HL-60 (cell line): ENCODE results near the gene DPEP3.

Source experiments
- DNase-seq, 2 experiments: peaks; one replicate each; pipeline ENCODE4 v3.0.0-alpha.2; 2010 to 2020; ENCODE audit warnings: low read depth in 1 of 2, low spot score in 1 of 2
- H3K27ac ChIP-seq: fragments of 250-450 bp; sonication (Bioruptor Pico); replicated peaks from 2 replicates; pipeline ENCODE4 v1.5.1; 2020; ENCODE audit warnings: mild to moderate bottlenecking, moderate library complexity
- H3K27me3 ChIP-seq: fragments of 250-450 bp; sonication (Bioruptor Pico); 2 replicates; pipeline ENCODE4 v1.5.1; 2021; ENCODE audit warnings: mild to moderate bottlenecking, moderate library complexity; ENCODE audit not compliant: insufficient read depth, poor library complexity, severe bottlenecking
- H3K4me3 ChIP-seq: replicated peaks from 2 replicates; pipeline ENCODE4 v1.5.1; 2011; ENCODE audit warnings: mild to moderate bottlenecking, control low read depth, low read length; ENCODE audit not compliant: insufficient read depth
- GABPA ChIP-seq: IDR thresholded peaks from 2 replicates; pipeline ENCODE4 v1.6.1; 2012; ENCODE audit warnings: low read depth
- POLR2AphosphoS5 ChIP-seq: IDR thresholded peaks from 2 replicates; pipeline ENCODE4 v1.6.1; 2012; ENCODE audit warnings: low read depth
- REST ChIP-seq: IDR thresholded peaks from 2 replicates; pipeline ENCODE4 v1.6.1; 2012; ENCODE audit warnings: low read depth; ENCODE audit not compliant: insufficient replicate concordance
- SPI1 ChIP-seq: IDR thresholded peaks from 2 replicates; pipeline ENCODE4 v1.6.1; 2012; ENCODE audit warnings: low read depth, mild to moderate bottlenecking, borderline replicate concordance
- TF ChIP-seq, protein P1 (sequence below): IDR thresholded peaks from one replicate; pipeline ENCODE4 v1.5.1; 2011; ENCODE audit warnings: low read length, control low read depth, inconsistent platforms; ENCODE audit not compliant: insufficient read depth

DPEP3 gene

DNA sequence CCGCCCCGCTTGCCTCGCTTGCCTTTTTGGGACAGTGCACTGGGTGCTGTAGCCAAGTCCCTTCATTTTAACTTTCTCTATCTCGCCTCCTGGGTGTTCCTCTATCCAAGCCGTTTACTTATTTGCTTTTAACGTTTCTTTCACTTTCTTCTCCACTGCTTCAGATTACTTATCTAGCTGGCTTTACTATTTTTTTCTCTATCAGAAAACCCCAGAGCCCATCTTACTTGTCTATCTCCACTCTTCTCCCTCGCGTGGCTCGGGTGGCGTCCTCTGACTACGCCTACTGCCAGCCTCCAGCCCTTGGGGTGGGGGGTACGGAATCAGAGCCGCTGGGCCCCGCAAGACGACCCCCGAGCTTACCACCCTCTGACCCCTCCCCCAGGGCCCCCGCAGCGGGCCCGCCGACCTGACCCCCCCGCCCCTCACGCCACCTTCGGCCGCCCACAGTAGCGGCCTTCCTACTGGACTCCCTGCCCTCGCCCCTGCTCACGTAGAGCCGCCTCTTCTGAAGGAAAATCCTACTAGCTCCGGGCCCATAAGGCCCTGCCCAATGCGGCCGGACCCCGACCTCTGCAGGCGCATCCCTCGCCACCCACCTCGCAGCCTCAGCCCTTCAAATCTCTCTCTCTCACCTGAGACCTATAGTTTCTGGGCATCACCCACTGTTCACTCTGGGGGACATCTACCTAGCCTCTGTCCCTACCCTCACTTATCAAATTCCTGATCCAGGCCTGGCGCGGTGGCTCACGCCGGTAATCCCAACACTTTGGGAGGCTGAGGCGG is 10.9 kb downstream of the DPEP3 start:
- H3K27ac ChIP-seq, result no peak overlapping the region
- no peak for DNase-seq
- H3K27me3 ChIP-seq, result no peaks in the 10 kb centered on the region
- no peak for TF ChIP-seq SPI1
- TF ChIP-seq REST, result no peak
- no peak for TF ChIP-seq GABPA
- TF ChIP-seq, protein P1, sequence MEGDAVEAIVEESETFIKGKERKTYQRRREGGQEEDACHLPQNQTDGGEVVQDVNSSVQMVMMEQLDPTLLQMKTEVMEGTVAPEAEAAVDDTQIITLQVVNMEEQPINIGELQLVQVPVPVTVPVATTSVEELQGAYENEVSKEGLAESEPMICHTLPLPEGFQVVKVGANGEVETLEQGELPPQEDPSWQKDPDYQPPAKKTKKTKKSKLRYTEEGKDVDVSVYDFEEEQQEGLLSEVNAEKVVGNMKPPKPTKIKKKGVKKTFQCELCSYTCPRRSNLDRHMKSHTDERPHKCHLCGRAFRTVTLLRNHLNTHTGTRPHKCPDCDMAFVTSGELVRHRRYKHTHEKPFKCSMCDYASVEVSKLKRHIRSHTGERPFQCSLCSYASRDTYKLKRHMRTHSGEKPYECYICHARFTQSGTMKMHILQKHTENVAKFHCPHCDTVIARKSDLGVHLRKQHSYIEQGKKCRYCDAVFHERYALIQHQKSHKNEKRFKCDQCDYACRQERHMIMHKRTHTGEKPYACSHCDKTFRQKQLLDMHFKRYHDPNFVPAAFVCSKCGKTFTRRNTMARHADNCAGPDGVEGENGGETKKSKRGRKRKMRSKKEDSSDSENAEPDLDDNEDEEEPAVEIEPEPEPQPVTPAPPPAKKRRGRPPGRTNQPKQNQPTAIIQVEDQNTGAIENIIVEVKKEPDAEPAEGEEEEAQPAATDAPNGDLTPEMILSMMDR, result no peak
- no peak for TF ChIP-seq POLR2AphosphoS5
- H3K4me3 ChIP-seq, result peak overlapping the region; percentile 60

DNA sequence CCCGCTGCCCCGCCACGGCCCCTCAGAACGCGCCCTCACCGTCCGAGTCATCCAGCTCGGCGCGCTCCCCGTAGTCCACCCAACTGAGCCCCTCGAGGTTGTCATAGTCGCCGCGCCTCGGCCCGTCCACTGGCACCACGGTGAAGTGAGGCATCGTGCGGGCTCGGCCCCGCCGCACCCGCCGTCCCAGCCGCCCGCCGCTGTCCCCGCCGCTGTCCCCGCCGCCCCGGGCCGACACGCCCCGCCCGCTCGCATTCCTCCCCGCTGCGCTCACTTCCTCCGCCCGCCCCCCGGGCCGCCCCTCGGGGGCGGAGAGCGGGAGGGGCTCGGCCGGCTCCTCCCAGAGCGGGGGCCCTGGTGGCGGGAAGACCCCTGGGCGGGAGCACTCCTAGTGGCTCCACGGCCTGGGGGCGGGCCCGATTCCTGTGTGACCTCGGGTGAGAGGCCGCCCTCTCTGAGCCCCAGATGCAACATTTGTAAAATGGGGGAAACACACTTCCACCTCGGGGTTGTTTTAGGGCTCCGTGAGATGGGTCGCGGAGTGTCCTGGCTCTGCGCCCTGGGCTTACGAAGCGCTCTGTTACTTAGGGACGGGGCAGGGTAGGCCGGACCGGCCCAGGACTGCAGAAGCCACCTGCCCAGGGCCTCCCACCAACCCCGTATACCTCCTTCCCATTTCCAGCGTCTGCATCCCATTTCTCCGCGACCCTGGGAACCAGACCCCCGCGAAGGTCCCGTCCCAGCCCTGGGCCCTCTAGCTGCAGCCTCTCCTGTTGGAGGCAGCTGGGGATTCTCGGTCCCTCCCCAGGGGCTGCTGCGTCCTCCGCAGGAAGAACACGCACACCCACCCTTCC is 11.7 kb downstream of the DPEP3 start, which contains the start of gene SLC12A4:
Gene SLC12A4 (minus strand): TSS at position 238 of the 854 bp plus-strand sequence. CDS start 84 bp downstream, at position 154.
- DNase-seq, result peak; percentile 21 to 59
- no peaks in the 10 kb centered on the region for H3K27me3 ChIP-seq
- TF ChIP-seq REST (no peak), SPI1 (no peak), GABPA (no peak), POLR2AphosphoS5 (no peak)
- TF ChIP-seq, protein P1, result no peak
- H3K4me3 ChIP-seq, result peak within 1 kb of the TSS; percentile 60
- no peak within 1 kb of the TSS for H3K27ac ChIP-seq

DNA sequence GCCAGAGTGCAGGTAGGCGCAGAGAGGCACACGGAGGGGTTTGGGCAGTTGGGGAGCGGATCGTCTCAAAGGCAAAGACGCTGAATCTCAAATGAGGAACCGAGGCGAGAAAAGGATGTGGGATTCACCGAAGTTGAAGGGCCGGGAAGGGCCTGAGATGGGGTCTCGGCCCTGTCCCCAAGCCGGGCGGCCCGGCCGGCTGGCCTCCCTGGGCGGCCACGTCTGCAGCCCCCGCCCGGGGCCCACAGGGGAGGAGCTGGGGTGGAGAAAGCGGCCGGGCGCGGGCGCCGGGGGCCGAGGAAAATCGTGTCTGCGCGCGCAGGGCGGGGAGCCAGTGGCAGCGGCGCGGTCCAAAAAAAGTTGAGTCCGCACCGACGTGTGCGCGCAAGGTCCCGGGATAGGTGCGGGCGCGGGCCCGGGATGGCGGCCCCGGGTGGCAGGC is 12.3 kb downstream of the DPEP3 start:
- TF ChIP-seq GABPA (no peak), SPI1 (peak; percentile 58; the same call in 1 of the 2 replicates)
- Histone ChIP-seq H3K4me3 (peak overlapping the region; percentile 60), H3K27ac (no peak overlapping the region), H3K27me3 (no peaks in the 10 kb centered on the region)
- peak in 1 of 2 experiments; percentile 18 for DNase-seq
